Stomach smooth muscle (tissue), 2 donors: ENCODE results near the gene ABHD1.
A peak's percentile ranks its signal among the peaks of the same experiment; 100 is the strongest.
"Not testable (repeated sequence)": the region's sequence is repeated elsewhere in the genome, so short reads cannot be mapped to it uniquely, and the experiment has no call there.

Experiments
- H3K27ac ChIP-seq: one replicate; pipeline ENCODE4 v1.7.0; 2013; ENCODE audit warnings: mild to moderate bottlenecking, low read length, inconsistent platforms
- H3K27me3 ChIP-seq, 2 donors: one replicate each; pipeline ENCODE4 v1.7.0; 2013; ENCODE audit warnings: low read length in 2 of 2; ENCODE audit not compliant: insufficient read depth in 2 of 2, control insufficient read depth in 1 of 2
- H3K36me3 ChIP-seq, 2 donors: one replicate each; pipeline ENCODE4 v1.7.0; 2013; ENCODE audit warnings: low read length in 2 of 2; ENCODE audit not compliant: control insufficient read depth in 2 of 2, insufficient read depth in 2 of 2
- H3K4me1 ChIP-seq: one replicate; pipeline ENCODE4 v1.7.0; 2013; ENCODE audit warnings: low read length; ENCODE audit not compliant: control insufficient read depth, insufficient read depth
- H3K4me3 ChIP-seq, 2 donors: one replicate each; pipeline ENCODE4 v1.7.0; 2013; ENCODE audit warnings: low read length in 2 of 2
- H3K9ac ChIP-seq, 2 donors: one replicate each; pipeline ENCODE4 v1.7.0; 2013; ENCODE audit warnings: low read length in 2 of 2, mild to moderate bottlenecking in 1 of 2
- H3K9me3 ChIP-seq, 2 donors: one replicate each; pipeline ENCODE4 v1.7.0; 2013; ENCODE audit warnings: low read length in 2 of 2; ENCODE audit not compliant: control insufficient read depth in 2 of 2
- donor health status: healthy.
- donor health status: Pancreatic carcinoma.

The ABHD1 gene

DNA sequence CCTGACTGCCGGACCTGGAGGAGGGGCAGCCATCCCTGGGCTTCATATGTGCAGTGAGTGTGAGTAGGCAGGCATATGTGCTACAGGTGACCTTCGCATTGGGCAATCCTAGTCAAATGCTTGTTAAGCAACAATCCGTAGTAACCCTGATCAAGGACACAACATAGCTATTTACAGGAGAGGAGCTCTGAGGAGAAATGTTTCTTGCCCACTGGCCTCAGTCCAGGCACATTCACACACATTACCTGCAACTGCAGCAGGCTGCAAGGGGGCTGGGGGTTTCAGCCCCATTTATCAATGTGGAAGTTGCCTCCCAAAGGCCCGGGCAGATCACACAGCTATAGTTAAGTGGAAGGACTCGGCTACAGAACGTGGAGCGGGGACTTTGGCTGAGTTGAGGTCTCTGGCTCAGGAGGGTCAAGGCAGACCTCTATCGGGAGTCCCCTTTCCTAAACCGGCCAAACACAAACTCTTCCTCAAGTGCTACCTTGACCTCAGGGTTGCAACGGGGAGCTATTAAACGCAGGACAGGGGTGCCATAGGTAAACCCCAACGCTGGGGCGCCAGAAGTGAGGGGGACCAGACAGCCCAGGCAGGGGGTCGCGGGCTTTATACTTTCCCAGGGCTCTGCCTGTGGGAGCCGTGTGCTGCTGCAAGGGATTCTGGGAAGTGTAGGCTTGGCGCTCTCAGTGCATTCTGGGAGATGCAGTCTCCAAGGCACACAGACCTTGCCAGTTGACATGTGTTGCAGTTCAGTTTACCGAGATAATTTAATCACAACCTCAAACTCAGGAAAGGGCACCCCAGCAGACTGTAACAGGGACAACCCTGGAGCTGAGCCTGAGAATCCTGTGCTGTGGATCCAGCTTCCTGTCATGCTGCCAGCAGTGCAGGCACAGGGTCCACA is 27.6 kb upstream of the ABHD1 start:
- Histone ChIP-seq H3K9me3 (no peaks in the 10 kb centered on the region), H3K9ac (peak overlapping the region in 1 of 2 donors; percentile 29), H3K4me3 (peak overlapping the region in 1 of 2 donors; percentile 71), H3K4me1 (peaks cover 14% of the 10 kb centered on the region), H3K36me3 (peaks cover 0 to 10% of the 10 kb centered on the region in 2 donors), H3K27ac (no peak overlapping the region), H3K27me3 (no peaks in the 10 kb centered on the region)

DNA sequence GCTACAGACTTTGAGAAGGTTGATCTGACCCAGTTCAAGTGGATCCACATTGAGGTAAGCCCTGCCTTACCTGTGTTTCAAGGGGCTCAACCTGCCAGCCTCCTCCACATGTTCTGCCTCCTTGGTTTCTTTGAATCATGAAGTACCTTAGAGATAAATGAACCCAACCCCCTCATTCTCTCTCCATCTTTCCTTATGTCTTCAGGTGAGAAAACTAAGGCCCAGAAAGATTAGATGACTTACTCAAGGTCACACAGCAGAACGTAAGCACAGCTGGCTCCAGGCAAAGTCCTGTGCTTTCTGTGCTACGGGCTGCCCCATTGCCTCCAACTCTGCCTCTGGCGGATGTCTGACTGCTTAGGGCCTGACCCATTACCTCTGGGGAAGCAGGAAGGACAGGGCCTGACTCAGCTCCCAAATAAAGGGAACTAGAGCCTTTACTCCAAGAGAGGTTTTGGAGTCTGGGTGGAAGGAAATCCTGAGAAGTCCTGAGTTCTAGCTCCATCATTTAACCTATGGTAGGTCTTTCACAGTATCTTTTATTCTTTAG is 26.8 kb upstream of the ABHD1 start:
- peaks cover 0 to 10% of the 10 kb centered on the region in 2 donors for H3K36me3 ChIP-seq

DNA sequence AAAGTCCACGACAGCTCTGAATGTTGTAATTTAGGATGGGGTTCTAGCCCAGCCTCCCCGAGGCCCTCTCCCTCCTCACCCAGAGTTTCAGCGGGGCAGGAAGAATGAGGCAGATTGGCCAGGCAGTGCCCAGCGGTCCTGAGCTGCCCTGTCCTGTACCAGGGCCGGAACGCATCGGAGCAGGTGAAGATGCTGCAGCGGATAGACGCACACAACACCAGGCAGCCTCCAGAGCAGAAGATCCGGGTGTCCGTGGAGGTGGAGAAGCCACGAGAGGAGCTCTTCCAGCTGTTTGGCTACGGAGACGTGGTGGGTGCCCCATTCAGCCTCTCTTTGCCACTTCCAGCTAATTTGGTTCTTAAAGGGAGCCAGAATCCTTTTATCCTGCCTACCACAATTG is 26.3 kb upstream of the ABHD1 start:
- no peaks in the 10 kb centered on the region for H3K27me3 ChIP-seq
- peaks cover 14% of the 10 kb centered on the region for H3K4me1 ChIP-seq
- H3K27ac ChIP-seq, result no peak overlapping the region
- no peaks in the 10 kb centered on the region for H3K9me3 ChIP-seq
- no peak overlapping the region for H3K9ac ChIP-seq
- H3K4me3 ChIP-seq, result no peak overlapping the region
- peaks cover 0 to 8% of the 10 kb centered on the region in 2 donors for H3K36me3 ChIP-seq

More for the DNA sequence above, 26.8 kb upstream of the ABHD1 start:
- H3K4me3 ChIP-seq, result no peak overlapping the region
- no peak overlapping the region for H3K9ac ChIP-seq
- no peak overlapping the region for H3K27ac ChIP-seq
- no peaks in the 10 kb centered on the region for H3K9me3 ChIP-seq
- H3K27me3 ChIP-seq, result no peaks in the 10 kb centered on the region
- H3K4me1 ChIP-seq, result peaks cover 14% of the 10 kb centered on the region

DNA sequence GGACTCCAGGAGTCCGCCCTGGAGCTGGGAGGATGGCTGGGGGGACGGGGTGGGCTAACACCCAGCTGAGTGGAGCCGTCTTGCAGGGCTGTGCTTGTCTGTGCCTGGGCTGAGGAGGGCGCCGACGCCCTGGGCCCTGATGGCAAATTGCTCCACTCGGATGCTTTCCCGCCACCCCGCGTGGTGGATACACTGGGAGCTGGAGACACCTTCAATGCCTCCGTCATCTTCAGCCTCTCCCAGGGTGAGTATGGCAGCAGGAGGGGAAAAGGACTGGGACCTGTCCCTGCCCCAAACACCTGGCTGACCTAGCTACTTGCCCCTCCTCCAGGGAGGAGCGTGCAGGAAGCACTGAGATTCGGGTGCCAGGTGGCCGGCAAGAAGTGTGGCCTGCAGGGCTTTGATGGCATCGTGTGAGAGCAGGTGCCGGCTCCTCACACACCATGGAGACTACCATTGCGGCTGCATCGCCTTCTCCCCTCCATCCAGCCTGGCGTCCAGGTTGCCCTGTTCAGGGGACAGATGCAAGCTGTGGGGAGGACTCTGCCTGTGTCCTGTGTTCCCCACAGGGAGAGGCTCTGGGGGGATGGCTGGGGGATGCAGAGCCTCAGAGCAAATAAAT is 24.2 kb upstream of the ABHD1 start:
- Histone ChIP-seq H3K9ac (no peak overlapping the region), H3K27ac (no peak overlapping the region), H3K4me3 (no peak overlapping the region), H3K4me1 (peaks cover 14% of the 10 kb centered on the region), H3K9me3 (no peaks in the 10 kb centered on the region), H3K27me3 (peaks cover 0 to 3% of the 10 kb centered on the region in 2 donors), H3K36me3 (peaks cover 0 to 8% of the 10 kb centered on the region in 2 donors)

DNA sequence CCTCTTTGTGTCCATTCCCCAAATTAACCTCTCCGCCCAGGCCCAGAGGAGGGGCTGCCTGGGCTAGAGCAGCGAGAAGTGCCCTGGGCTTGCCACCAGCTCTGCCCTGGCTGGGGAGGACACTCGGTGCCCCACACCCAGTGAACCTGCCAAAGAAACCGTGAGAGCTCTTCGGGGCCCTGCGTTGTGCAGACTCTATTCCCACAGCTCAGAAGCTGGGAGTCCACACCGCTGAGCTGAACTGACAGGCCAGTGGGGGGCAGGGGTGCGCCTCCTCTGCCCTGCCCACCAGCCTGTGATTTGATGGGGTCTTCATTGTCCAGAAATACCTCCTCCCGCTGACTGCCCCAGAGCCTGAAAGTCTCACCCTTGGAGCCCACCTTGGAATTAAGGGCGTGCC is 23.6 kb upstream of the ABHD1 start:
- peaks cover 1 to 4% of the 10 kb centered on the region in 2 donors for H3K27me3 ChIP-seq
- H3K36me3 ChIP-seq, result peaks cover 0 to 8% of the 10 kb centered on the region in 2 donors
- H3K4me3 ChIP-seq, result no peak overlapping the region
- H3K27ac ChIP-seq, result no peak overlapping the region
- peaks cover 14% of the 10 kb centered on the region for H3K4me1 ChIP-seq
- H3K9me3 ChIP-seq, result no peaks in the 10 kb centered on the region
- H3K9ac ChIP-seq, result no peak overlapping the region

DNA sequence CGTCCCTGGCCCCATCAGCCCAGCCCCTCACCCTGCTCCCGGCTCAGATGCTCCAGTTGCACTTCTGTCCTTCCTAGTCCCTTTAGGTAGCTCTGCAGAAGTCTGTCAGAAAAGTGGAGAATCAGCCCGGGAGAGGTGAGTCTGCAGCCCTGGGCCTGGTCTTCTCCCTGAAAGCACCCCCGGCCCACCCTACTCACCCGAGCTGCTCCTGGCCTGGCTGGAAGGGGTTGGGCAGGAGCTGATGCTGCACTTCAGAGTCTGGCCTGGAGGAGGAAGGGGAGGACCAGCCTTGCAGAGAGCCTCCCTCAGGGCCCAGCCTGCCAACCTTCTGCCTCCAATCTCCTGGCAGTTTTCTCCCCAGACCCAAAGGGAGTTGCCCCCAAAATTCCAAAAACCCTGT is 21.3 kb upstream of the ABHD1 start:
- peaks cover 5 to 7% of the 10 kb centered on the region in 2 donors for H3K27me3 ChIP-seq
- H3K4me3 ChIP-seq, result no peak overlapping the region
- no peaks in the 10 kb centered on the region for H3K4me1 ChIP-seq
- no peaks in the 10 kb centered on the region for H3K9me3 ChIP-seq
- no peak overlapping the region for H3K27ac ChIP-seq
- H3K36me3 ChIP-seq, result peaks cover 0 to 8% of the 10 kb centered on the region in 2 donors
- H3K9ac ChIP-seq, result no peak overlapping the region

DNA sequence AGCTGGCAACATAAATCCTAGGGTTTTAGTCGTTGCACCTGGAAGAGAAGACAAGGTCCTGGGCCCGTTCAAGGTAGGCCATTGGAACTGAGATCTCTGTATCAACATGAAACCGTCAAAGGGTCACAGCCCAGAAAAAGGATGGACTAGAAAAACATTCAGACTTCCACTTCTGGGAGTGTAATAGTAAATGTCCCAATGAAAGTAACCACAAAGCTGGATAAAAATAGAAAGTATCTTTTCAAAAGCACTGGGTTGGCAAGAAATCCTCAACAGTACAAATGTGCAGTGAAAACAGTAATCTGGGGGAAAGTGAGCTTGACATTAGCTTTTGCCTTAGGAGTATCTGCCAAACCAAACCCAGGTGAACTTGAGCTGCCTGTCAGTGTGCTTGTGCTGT is 17.6 kb upstream of the ABHD1 start:
- Histone ChIP-seq H3K36me3 (no peaks in the 10 kb centered on the region), H3K4me3 (no peak overlapping the region), H3K27ac (no peak overlapping the region), H3K9me3 (no peaks in the 10 kb centered on the region), H3K9ac (peak overlapping the region in 1 of 2 donors; percentile 21), H3K27me3 (peaks cover 5 to 7% of the 10 kb centered on the region in 2 donors), H3K4me1 (no peaks in the 10 kb centered on the region)

DNA sequence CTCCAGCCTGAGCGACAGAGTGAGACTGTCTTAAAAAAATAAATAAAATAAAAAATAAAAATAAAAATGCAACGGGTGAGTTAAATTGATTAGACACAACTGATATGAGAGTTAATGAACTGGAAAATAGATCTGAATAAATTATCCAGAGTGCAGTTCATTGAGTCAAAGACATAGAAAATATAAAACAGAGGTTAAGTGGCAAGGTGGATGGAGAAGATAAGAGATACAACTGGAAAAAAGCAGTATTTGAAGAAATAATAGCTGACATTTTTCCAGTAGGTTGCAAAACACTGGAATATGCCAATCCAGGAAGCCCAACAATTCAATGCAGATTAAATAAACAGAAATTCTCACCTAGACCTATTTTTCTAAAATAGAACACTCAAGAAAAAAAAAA is 15.4 kb upstream of the ABHD1 start:
- Histone ChIP-seq H3K4me3 (no peak overlapping the region), H3K27ac (no peak overlapping the region), H3K9me3 (no peaks in the 10 kb centered on the region), H3K9ac (no peak overlapping the region), H3K36me3 (no peaks in the 10 kb centered on the region), H3K27me3 (peaks cover 5 to 7% of the 10 kb centered on the region in 2 donors), H3K4me1 (no peaks in the 10 kb centered on the region)

DNA sequence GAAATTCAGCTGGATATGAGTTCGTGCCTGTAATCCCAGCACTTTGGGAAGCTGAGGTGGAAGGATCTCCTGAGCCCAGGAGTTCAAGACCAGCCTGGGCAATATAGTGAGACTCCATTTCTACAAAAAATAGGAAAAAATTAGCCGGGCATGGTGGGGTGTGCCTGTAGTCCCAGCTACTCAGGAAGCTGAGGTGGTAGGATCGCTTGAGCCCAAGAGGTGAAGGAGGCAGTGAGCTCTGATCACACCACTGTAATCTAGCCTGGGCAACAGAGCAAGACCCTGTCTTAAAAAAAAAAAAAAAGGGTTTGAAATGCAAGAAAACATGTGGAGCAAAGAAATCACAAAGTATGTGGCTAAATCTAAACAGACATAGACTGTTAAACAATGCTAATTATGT is 14.5 kb upstream of the ABHD1 start:
- H3K27me3 ChIP-seq, result peaks cover 5 to 7% of the 10 kb centered on the region in 2 donors
- no peak overlapping the region for H3K9ac ChIP-seq
- H3K4me1 ChIP-seq, result no peaks in the 10 kb centered on the region
- no peak overlapping the region for H3K4me3 ChIP-seq
- H3K27ac ChIP-seq, result no peak overlapping the region
- no peaks in the 10 kb centered on the region for H3K36me3 ChIP-seq
- no peaks in the 10 kb centered on the region for H3K9me3 ChIP-seq

DNA sequence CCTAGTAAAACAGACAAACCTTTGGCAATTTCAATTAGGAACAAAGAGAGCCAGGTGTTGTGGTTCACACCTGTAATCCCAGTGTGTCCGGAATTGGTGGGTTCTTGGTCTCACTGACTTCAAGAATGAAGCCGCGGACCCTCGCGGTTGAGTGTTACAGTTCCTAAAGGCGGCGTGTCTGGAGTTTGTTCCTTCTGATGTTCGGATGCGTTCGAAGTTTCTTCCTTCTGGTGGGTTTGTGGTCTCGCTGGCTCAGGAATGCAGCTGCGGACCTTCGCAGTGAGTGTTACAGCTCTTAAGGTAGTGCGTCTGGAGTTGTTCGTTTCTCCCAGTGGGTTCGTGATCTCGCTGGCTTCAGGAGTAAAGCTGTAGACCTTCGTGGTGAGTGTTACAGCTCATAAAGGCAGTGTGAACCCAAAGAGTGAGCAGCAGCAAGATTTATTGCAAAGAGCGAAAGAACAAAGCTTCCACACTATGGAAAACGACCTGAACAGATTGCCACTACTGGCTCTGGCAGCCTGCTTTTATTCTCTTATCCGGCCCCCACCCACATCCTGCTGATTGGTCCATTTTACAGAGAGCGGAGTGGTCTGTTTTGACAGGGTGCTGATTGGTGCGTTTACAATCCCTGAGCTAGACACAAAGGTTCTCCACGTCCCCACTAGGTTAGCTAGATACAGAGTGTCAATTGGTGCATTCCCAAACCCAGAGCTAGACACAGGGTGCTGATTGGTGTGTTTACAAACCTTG is 12.8 kb upstream of the ABHD1 start:
- not testable (repeated sequence) for H3K9me3 ChIP-seq, H3K27me3 ChIP-seq, H3K4me3 ChIP-seq, H3K9ac ChIP-seq, H3K27ac ChIP-seq, H3K36me3 ChIP-seq, H3K4me1 ChIP-seq
